ENCODE results near the gene UPF2. TPM values are rescaled to one million over a fixed set of nuclear protein-coding genes. Genes with fewer than 3 reads are reported as not detected.

Gene UPF2
- total RNA-seq, 1 donor from 2014 or later: 21.6 TPM

- intact Hi-C loops (cut with DNase I): no loop called here
- Histone ChIP-seq H3K4me3 (no peak overlapping the region), H3K9me3 (no peaks in the 10 kb centered on the region), H3K4me1 (no peaks in the 10 kb centered on the region), H3K27me3 (no peaks in the 10 kb centered on the region), H3K27ac (no peak overlapping the region), H3K36me3 (no peaks in the 10 kb centered on the region)
- TF ChIP-seq POLR2AphosphoS5 (IDR thresholded peaks at IDR 0.05; ENCODE audit: insufficient read depth in 1 of 2, low read depth in 1 of 2) (no peak), CTCF (IDR thresholded peaks at IDR 0.05) (no peak), POLR2A (IDR thresholded peaks at IDR 0.05) (no peak)
- no peak for DNase-seq (ENCODE audit: extremely low spot score in 2 of 2)
These were observed 155.0 kb downstream of the UPF2 start for GRCh38 chr10:11887381-11888227.

- H3K27ac ChIP-seq: no peak overlapping the region
- H3K27me3 ChIP-seq: no peaks in the 10 kb centered on the region
- no peaks in the 10 kb centered on the region for H3K4me1 ChIP-seq
- TF ChIP-seq POLR2A (IDR thresholded peaks at IDR 0.05): no peak
- TF ChIP-seq CTCF (IDR thresholded peaks at IDR 0.05): no peak
- no peak for TF ChIP-seq POLR2AphosphoS5 (IDR thresholded peaks at IDR 0.05; ENCODE audit: insufficient read depth in 1 of 2, low read depth in 1 of 2)
- no peak overlapping the region for H3K4me3 ChIP-seq
- intact Hi-C loops (cut with DNase I): no loop called here
- no peaks in the 10 kb centered on the region for H3K36me3 ChIP-seq
- DNase-seq (ENCODE audit: extremely low spot score in 2 of 2): no peak
- H3K9me3 ChIP-seq: no peaks in the 10 kb centered on the region
These were observed 155.8 kb downstream of the UPF2 start for GRCh38 chr10:11886851-11887250.

GRCh38 chr10:11886138-11886474, 156.5 kb downstream of the UPF2 start:
- intact Hi-C loops (cut with DNase I): no loop called here
- H3K4me3 ChIP-seq: no peak overlapping the region
- no peaks in the 10 kb centered on the region for H3K36me3 ChIP-seq
- no peaks in the 10 kb centered on the region for H3K27me3 ChIP-seq
- H3K4me1 ChIP-seq: no peaks in the 10 kb centered on the region
- TF ChIP-seq POLR2A (IDR thresholded peaks at IDR 0.05) (no peak), CTCF (IDR thresholded peaks at IDR 0.05) (no peak), POLR2AphosphoS5 (IDR thresholded peaks at IDR 0.05; ENCODE audit: insufficient read depth in 1 of 2, low read depth in 1 of 2) (no peak)
- H3K9me3 ChIP-seq: no peaks in the 10 kb centered on the region
- no peak overlapping the region for H3K27ac ChIP-seq
- DNase-seq (ENCODE audit: extremely low spot score in 2 of 2): no peak

DNA sequence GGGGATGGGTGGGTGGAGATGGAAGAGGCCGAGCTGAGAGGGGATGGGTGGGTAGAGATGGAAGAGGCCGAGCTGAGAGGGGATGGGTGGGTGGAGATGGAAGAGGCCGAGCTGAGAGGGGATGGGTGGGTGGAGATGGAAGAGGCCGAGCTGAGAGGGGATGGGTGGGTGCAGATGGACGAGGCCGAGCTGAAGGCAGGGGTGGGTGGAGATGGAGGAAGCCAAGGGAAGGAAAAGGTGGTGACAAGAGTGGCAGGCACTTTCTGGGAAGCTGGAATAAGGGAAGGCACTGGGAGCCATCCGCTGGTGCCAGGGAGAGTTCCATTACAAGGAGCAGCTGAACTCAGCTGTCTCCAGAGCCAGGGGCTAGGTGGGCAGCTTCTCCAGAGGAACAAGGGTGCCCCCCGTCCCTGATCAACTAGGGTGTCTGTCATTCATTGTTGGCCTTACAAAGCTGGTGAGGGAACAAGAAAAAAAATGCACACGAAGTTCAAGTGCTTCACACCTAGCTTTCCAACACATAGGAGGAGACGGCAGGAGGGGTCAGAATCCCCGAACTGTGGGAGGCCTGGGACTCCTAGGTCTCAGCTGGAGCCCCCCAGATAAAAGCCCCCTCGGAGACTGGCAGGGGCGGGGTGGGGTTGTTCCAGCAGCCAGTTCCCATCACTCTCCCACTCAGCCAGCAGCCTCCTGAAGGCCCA, 157.0 kb downstream of the UPF2 start:
- no peaks in the 10 kb centered on the region for H3K9me3 ChIP-seq
- no peaks in the 10 kb centered on the region for H3K4me1 ChIP-seq
- intact Hi-C loops (cut with DNase I): no loop called here
- H3K4me3 ChIP-seq: no peak overlapping the region
- no peak for TF ChIP-seq POLR2AphosphoS5 (IDR thresholded peaks at IDR 0.05; ENCODE audit: insufficient read depth in 1 of 2, low read depth in 1 of 2)
- no peak for TF ChIP-seq CTCF (IDR thresholded peaks at IDR 0.05)
- TF ChIP-seq POLR2A (IDR thresholded peaks at IDR 0.05): no peak
- no peak for DNase-seq (ENCODE audit: extremely low spot score in 2 of 2)
- H3K27ac ChIP-seq: no peak overlapping the region
- no peaks in the 10 kb centered on the region for H3K27me3 ChIP-seq
- H3K36me3 ChIP-seq: no peaks in the 10 kb centered on the region
